Measurements from ENCODE around the gene RPIA.
"Not testable (repeated sequence)": the region's sequence is repeated elsewhere in the genome, so short reads cannot be mapped to it uniquely, and the experiment has no call there.

RPIA gene
- total RNA-seq = 11.5 to 17.8 reads per million in 2 donors

DNA sequence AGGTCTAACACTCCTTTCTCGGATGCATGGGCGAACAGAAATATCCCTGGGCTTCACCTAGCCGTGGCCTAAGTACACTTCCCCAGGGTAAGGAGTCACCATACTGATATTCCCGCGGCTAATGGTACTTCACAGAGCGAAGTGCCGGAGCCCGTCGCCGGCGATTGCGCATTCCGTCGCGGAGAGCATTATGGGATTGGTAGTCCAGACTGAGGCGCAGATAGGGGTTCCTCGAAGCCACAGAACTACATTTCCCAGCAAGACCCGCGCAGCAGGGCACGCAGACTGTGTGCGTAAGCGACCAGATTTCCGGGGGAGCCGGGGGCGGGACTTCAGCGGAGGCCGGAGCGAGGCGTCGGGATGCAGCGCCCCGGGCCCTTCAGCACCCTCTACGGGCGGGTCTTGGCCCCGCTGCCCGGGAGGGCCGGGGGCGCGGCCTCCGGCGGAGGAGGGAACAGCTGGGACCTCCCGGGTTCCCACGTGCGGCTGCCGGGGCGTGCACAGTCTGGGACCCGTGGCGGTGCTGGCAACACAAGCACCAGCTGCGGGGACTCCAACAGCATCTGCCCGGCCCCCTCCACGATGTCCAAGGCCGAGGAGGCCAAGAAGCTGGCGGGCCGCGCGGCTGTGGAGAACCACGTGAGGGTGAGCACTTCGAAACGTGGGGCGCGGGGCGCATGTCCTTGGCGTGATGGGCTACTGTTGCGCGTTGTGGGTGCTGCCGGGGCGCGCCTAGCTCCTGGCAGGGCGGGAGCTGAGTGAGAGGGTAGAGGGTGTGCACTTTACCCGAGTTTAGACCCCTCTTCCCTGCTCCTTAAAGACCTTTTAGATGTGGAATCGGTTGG is at the start of gene RPIA:
Gene RPIA (plus strand): TSS at position 335 of the 845 bp plus-strand sequence. CDS start 26 bp downstream, at position 361.
- peak; percentile 95 to 99 (median 99) for DNase-seq

GRCh38 chr2:88642278-88642677 is 49.2 kb upstream of the RPIA start:
- no peak for DNase-seq

DNA sequence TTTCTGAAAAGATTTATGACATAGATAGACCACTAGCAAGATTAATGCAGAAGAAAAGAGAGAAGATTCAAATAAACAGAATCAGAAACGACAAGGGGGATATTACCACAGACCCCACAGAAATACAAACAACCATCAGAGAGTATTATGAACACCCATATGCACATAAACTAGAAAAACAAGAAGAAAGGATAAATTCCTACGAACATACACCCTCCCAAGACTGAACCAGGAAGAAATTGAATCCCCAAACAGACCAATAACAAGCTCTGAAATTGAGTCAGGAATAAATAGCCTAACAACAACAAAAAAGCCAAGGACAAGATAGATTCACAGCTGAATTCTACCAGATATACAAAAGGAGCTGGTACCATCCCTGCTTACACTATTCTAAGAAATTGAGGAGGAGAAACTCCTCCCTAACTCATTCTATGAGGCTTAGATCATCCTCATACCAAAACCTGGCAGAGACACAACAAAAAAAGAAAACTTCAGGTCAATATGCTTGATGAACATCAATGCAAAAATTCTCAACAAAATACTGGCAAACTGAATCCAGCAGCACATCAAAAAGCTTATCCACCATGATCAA is 46.1 kb upstream of the RPIA start:
- DNase-seq = not testable (repeated sequence)

DNA sequence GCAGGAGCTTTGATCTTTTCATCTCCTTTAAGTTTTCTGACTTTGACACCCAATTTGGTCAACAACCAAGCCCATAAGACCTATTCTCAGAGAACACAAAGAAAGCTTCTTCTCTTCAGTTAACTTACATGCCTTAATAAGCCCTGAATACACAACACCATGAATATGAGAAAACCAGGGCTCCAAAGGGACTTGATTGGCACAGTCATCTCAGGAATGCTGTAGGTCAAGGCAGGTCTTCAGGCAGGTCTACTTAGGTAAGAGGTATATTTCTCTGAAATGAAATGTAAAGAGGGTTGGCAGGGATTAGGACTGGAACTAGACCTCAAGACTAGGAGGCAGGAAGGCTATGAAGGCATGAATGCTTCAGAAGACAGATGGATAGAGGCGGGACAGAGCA is 39.8 kb upstream of the RPIA start:
- DNase-seq = no peak

DNA sequence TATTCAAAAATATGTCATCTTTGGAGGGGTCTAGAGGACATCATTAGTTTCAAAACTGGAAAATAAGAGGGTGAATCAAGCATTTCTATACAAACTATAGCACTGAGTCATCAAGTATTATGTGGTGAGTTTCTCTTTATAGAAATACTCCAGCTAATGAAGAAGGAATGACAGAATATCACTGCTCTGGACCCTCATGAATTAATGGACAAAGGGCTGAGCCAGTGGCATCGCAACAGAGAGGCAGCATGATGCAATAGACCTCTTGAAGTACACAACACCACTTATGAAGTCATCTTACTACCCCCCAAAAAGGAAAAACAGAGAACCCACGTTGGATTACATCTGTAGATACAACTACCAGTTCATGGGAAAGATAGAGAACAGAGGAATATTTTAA is 36.8 kb upstream of the RPIA start:
- DNase-seq = no peak

DNA sequence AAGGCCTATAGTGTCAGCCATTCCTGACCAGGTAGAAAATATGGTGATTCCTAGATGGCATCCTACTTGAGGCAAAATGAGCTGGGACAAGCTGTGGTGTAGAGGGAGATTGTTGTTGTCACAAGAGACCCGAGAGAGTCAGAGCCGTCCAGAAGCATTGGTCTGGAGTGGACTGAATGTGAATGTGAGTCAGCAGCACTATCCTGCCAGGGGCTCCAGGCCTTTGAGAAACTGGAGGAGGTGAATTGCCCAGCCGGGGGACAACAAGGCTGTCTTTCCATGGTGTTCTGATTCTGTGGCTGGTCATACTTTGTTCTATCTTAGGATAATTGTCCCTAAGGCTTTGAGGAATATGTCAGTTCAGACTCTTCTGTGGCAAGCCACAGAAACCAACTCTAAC is 34.8 kb upstream of the RPIA start:
- no peak for DNase-seq

GRCh38 chr2:88657131-88657530 is 34.3 kb upstream of the RPIA start:
- DNase-seq = no peak

DNA sequence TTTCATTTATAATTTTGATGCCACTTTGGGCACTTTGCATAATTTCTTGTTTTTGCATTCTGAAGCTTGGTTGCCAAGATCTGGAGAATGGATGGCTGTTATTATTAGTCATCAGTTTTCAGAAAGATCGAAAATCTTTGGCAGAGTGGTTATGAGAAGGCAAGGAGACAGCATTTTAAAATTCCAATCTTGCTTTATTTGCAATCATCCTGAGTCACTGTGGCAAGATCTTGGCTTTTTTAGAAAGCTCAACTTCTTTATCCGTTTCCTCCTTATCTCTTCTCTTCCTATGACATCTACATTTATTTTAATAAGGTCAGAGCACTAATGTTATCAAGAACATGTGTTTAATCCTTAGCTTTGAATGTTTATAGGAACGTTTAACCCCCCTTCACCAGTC is 33.1 kb upstream of the RPIA start:
- DNase-seq = no peak

- DNase-seq = no peak
Observed at GRCh38 chr2:88658881-88659537, 32.5 kb upstream of the RPIA start.

GRCh38 chr2:88659538-88659915 is 31.9 kb upstream of the RPIA start:
- DNase-seq = no peak

GRCh38 chr2:88660622-88661021 is 30.9 kb upstream of the RPIA start:
- no peak for DNase-seq

GRCh38 chr2:88666576-88666975 is 24.9 kb upstream of the RPIA start:
- DNase-seq = no peak

DNA sequence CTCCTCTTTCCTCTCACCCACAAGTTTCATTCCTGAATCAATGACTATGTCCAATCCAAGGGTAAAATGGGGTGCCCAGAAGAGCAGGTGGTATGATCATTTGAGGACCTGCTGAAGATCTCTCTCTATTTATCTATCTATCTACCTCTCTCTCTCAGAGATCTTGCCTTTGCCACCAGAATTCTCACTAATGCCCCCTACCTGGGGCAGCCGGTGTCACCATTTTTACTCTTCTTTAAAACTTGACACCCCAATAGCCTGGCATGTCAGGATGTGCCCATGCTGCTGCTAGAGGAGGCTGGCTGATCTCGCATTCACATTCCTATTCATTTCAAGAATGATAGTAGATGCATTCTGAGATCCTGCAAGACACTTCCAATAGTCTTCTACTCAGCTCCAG is 24.3 kb upstream of the RPIA start:
- no peak for DNase-seq

DNA sequence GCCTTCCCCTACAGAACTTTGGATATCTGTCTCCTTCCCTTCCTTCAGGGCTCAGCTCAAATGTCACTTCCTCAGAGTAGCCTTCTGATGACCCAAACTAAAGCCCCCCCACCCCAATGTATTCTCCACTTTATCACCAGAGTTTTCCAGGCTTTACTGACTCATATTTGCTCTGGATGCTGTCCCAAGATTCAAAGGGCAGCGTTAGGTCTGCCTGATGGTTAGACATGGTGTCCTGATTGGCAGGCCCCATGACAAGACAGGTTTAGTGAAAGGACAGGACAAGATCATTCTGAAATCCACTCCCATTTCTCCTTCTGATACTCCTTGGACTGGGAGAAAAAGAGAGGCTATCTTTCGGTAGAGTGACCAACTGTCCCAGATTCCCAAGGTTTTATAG is 22.6 kb upstream of the RPIA start:
- DNase-seq = no peak

DNA sequence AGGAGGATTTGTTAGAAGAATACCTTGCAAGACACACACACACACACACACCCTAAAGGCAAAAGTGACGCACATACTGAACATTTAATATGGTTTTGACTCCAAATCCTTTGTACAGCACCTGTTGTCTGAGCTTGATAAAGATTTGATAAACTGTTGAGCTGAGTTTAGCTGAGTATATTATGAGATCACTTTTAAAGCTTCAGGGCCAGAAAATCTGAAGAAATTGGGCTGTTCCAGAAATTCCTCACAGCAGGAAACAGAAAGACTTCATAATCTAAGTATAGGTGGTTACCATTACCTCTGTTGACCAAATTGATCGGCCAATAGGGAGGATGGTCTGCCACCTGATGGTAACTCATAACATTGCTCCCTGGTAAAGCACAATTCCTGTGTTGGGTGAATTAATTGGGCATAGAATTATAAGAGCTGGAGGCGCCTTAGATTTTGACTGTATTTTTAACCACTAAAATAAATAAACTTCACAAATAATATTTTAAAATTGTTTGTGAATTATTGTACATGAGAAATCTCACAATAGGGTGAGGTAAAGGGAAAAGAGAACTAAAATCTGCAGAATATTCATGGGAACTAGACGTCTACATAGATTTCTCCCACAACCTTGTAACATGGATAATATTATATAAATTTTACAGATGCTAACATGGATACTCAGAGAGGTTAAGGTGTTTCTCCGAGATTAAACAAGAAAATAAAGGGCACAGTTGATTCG is 21.8 kb upstream of the RPIA start:
- DNase-seq = peak in 1 of 5 experiments; percentile 44

GRCh38 chr2:88671786-88672427 is 19.6 kb upstream of the RPIA start:
- DNase-seq = peak in 2 of 5 experiments; percentile 20 to 57

GRCh38 chr2:88673363-88673762 is 18.1 kb upstream of the RPIA start:
- DNase-seq = no peak

GRCh38 chr2:88680266-88680902 is 11.1 kb upstream of the RPIA start:
- DNase-seq = no peak

- no peak for DNase-seq
Observed at GRCh38 chr2:88680916-88681315, 10.6 kb upstream of the RPIA start.

DNA sequence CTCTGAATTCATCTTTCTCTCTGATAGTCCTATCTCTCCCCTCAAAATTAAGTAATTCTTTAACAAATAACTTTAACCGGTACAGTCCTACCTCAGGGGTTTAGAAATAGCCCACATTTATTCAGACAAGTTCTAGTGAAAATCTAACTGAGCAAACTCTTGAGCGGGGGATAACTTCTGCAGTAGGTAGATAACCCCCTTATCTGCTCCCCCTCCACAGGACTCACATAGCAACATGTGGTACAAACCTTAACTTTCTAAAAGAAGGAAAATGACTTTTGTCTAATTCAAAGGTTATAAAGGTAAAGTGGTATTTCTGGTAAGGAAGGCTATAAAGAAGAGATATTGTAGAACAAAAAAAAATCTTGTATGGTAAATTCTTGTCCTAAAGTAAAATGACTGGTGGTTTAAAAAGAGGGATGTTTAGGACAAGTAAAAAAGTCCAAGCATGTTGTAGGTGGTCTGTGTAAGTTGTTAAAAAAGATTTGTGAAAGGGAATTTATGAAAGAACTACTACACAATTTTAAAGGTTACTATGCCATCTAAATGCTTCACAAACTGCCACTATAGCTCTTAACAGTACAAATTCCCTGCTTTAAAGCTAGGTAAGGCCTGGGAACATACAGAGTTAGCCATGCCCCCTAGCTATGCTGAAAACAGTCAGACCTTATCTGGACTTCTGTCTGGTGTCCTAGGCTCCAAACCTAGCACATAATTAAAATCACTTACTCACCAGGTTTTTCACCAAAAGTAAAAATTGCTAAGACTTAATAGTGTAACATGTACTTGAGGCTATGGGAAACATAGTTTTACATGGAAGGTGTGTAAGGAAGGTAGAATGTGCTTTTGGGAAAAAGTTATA is 8.1 kb upstream of the RPIA start:
- no peak for DNase-seq

- DNase-seq = no peak
Observed at GRCh38 chr2:88684519-88684918, 7.0 kb upstream of the RPIA start.
